Mononuclear cell (primary cell): ENCODE results near the gene NPPB. TPM values are rescaled to one million over a fixed set of nuclear protein-coding genes. Genes with fewer than 3 reads are reported as not detected.

Source experiments
- total RNA-seq: library from RNA; depleted of rRNA; stranded (reverse); fragments of >200 nt; gene quantifications from one replicate; pipeline ENCODE4 v1.2.3, GENCODE V29; 2012

NPPB gene
- total RNA-seq, 1 donor, result not detected

Other genes starting within 250 kb of the NPPB start
- gene FBXO2, start 204.5 kb downstream of the NPPB start, total RNA-seq, result 2.6 TPM
- 15.2 TPM for gene FBXO44, start 204.1 kb downstream of the NPPB start, total RNA-seq
- gene FBXO6, start 194.7 kb downstream of the NPPB start, total RNA-seq, result 8.1 TPM
- 28.7 TPM for gene MAD2L2, start 177.8 kb downstream of the NPPB start, total RNA-seq
- gene DRAXIN, start 167.2 kb downstream of the NPPB start, total RNA-seq, result 0.31 TPM
- gene AGTRAP, start 122.8 kb downstream of the NPPB start, total RNA-seq, result 62.0 TPM
- gene C1orf167, start 96.8 kb downstream of the NPPB start, total RNA-seq, result not detected
- 28.4 TPM for gene MTHFR, start 53.0 kb downstream of the NPPB start, total RNA-seq
- 7.8 TPM for gene CLCN6, start 52.8 kb downstream of the NPPB start, total RNA-seq
- gene NPPA, start 11.2 kb downstream of the NPPB start, total RNA-seq, result not detected
- 27.3 TPM for gene KIAA2013, start 67.5 kb upstream of the NPPB start, total RNA-seq
- 21.8 TPM for gene PLOD1, start 75.8 kb upstream of the NPPB start, total RNA-seq
- gene MFN2, start 121.5 kb upstream of the NPPB start, total RNA-seq, result 35.2 TPM
- gene MIIP, start 160.6 kb upstream of the NPPB start, total RNA-seq, result 25.6 TPM
- 0.73 TPM for gene TNFRSF8, start 204.4 kb upstream of the NPPB start, total RNA-seq